Measurements from ENCODE around the gene EIF4G1.

The EIF4G1 gene

GRCh38 chr3:184275961-184276910 is 38.2 kb upstream of the EIF4G1 start, which contains the start of gene ECE2:
TSS of gene ECE2 (plus strand) at chr3:184276022. CDS start at chr3:184276154, 132 bp downstream.
- Histone ChIP-seq H3F3A (ENCODE audit: insufficient read depth, low read length) (no peaks in the 10 kb centered on the region), H3K9ac (ENCODE audit: low read length) (no peak within 1 kb of the TSS), H3K4me1 (ENCODE audit: insufficient read depth, low read length, severe bottlenecking) (no peaks in the 10 kb centered on the region), H3K27ac (ENCODE audit: low read depth, low read length, poor library complexity, severe bottlenecking) (no peak within 1 kb of the TSS), H3K9me2 (ENCODE audit: low read depth, low read length) (no peaks in the 10 kb centered on the region), H2AFZ (ENCODE audit: low read length) (no peak within 1 kb of the TSS), H3K27me3 (ENCODE audit: insufficient read depth, low read length) (peaks cover 8% of the 10 kb centered on the region; the same call in 1 of the 2 replicates), H3K79me2 (ENCODE audit: insufficient read depth, low read length) (no peaks in the 10 kb centered on the region), H3K36me3 (ENCODE audit: insufficient read depth, low read length) (no peaks in the 10 kb centered on the region), H4K20me1 (ENCODE audit: insufficient read depth, low read length) (no peaks in the 10 kb centered on the region), H3K4me2 (ENCODE audit: low read length) (no peak within 1 kb of the TSS), H3K9me3 (ENCODE audit: low read length) (no peaks in the 10 kb centered on the region), H3K4me3 (ENCODE audit: low read depth, low read length, poor library complexity, severe bottlenecking) (no peak within 1 kb of the TSS)
- no peak for TF ChIP-seq CTCF (IDR thresholded peaks at IDR 0.05; ENCODE audit: low read length)
- no peak for TF ChIP-seq EZH2 (IDR thresholded peaks at IDR 0.05; ENCODE audit: borderline replicate concordance, low read length)

DNA sequence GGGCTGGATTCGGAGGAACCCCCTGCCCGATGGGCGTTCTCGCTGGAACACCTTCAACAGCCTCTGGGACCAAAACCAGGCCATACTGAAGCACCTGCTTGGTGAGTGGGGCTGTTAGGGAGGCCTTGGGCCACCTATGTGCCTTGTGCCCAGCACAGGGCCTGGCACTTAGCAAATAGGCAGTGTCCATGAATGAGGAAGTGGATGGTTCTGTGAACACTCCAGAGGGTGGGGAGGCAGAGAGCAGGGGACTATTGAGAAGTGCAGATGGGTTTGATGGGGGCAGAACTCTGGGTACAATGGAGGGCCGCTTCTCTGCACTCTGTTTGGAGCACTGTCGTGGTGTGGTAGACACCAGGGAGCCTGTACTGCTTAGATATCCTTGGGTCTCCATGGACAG is 37.0 kb upstream of the EIF4G1 start:
- Histone ChIP-seq H3K27ac (ENCODE audit: low read depth, low read length, poor library complexity, severe bottlenecking) (no peak overlapping the region), H3K79me2 (ENCODE audit: insufficient read depth, low read length) (no peaks in the 10 kb centered on the region), H3K9me3 (ENCODE audit: low read length) (no peaks in the 10 kb centered on the region), H3K36me3 (ENCODE audit: insufficient read depth, low read length) (no peaks in the 10 kb centered on the region), H4K20me1 (ENCODE audit: insufficient read depth, low read length) (no peaks in the 10 kb centered on the region), H3K9me2 (ENCODE audit: low read depth, low read length) (no peaks in the 10 kb centered on the region), H3F3A (ENCODE audit: insufficient read depth, low read length) (no peaks in the 10 kb centered on the region), H2AFZ (ENCODE audit: low read length) (no peak overlapping the region), H3K27me3 (ENCODE audit: insufficient read depth, low read length) (peaks cover 8% of the 10 kb centered on the region; the same call in 1 of the 2 replicates), H3K4me3 (ENCODE audit: low read depth, low read length, poor library complexity, severe bottlenecking) (no peak overlapping the region), H3K9ac (ENCODE audit: low read length) (no peak overlapping the region), H3K4me2 (ENCODE audit: low read length) (no peak overlapping the region), H3K4me1 (ENCODE audit: insufficient read depth, low read length, severe bottlenecking) (no peaks in the 10 kb centered on the region)
- TF ChIP-seq CTCF (IDR thresholded peaks at IDR 0.05; ENCODE audit: low read length) (no peak), EZH2 (IDR thresholded peaks at IDR 0.05; ENCODE audit: borderline replicate concordance, low read length) (no peak)

DNA sequence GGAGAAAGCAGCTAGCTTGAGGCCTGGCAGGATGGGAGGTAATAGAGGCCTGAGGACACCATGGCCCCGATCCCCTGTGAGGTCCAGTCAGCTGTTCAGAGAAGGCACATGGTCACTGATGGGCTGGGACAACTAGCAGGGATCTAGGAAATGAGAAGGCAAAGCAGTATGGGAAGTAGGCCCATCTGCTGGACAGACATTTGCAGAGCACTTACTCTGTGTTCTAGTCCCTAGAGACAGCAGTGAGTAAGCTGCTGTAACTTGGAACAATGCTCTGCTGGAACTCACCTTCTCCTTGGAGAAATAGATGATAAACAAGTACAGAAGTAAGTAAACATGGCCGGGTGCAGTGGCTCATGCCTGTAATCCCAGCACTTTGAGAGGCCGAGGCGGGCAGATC is 31.5 kb upstream of the EIF4G1 start:
- Histone ChIP-seq H2AFZ (ENCODE audit: low read length) (no peak overlapping the region), H4K20me1 (ENCODE audit: insufficient read depth, low read length) (no peaks in the 10 kb centered on the region)

More for the DNA sequence above, 31.5 kb upstream of the EIF4G1 start:
- no peaks in the 10 kb centered on the region for H3F3A ChIP-seq (ENCODE audit: insufficient read depth, low read length)
- H3K27me3 ChIP-seq (ENCODE audit: insufficient read depth, low read length), result peaks cover 7% of the 10 kb centered on the region; the same call in 1 of the 2 replicates
- H3K27ac ChIP-seq (ENCODE audit: low read depth, low read length, poor library complexity, severe bottlenecking), result no peak overlapping the region
- no peak overlapping the region for H3K4me2 ChIP-seq (ENCODE audit: low read length)
- H3K4me1 ChIP-seq (ENCODE audit: insufficient read depth, low read length, severe bottlenecking), result no peaks in the 10 kb centered on the region
- H3K4me3 ChIP-seq (ENCODE audit: low read depth, low read length, poor library complexity, severe bottlenecking), result no peak overlapping the region
- no peaks in the 10 kb centered on the region for H3K9me2 ChIP-seq (ENCODE audit: low read depth, low read length)
- H3K79me2 ChIP-seq (ENCODE audit: insufficient read depth, low read length), result no peaks in the 10 kb centered on the region
- H3K9ac ChIP-seq (ENCODE audit: low read length), result no peak overlapping the region
- no peaks in the 10 kb centered on the region for H3K9me3 ChIP-seq (ENCODE audit: low read length)
- no peak for TF ChIP-seq CTCF (IDR thresholded peaks at IDR 0.05; ENCODE audit: low read length)
- no peak for TF ChIP-seq EZH2 (IDR thresholded peaks at IDR 0.05; ENCODE audit: borderline replicate concordance, low read length)
- no peaks in the 10 kb centered on the region; the same call in 1 of the 2 replicates for H3K36me3 ChIP-seq (ENCODE audit: insufficient read depth, low read length)

Measured in OCI-LY1 (cell line).